HEK293T (cell line): ENCODE measurements around the gene HOOK1.

Experiments
- CTCF ChIA-PET: fragments of 350-600 bp; formaldehyde crosslinking; extraction: SDS; loops from one replicate; lab custom pipeline; 2021; ENCODE audit warnings: antibody characterized with exemption, inconsistent platforms; lab: Yijun Ruan, JAX
- POLR2A ChIA-PET: fragments of 350-600 bp; formaldehyde crosslinking; extraction: SDS; loops from one replicate; lab custom pipeline; 2020; ENCODE audit warnings: antibody characterized with exemption, inconsistent platforms; lab: Yijun Ruan, JAX
- DNase-seq: peaks from one replicate; pipeline ENCODE4 v3.0.0; 2012; ENCODE audit warnings: mixed read lengths; ENCODE audit errors: extremely low spot score
- ARNT ChIP-seq: fragments of 450-650 bp; IDR thresholded peaks from 2 replicates; pipeline ENCODE4 v1.6.1; 2017; ENCODE audit warnings: mild to moderate bottlenecking
- BHLHE40 ChIP-seq: fragments of 450-650 bp; IDR thresholded peaks from 2 replicates; pipeline ENCODE4 v1.6.1; 2016; ENCODE audit warnings: mild to moderate bottlenecking, moderate library complexity, borderline replicate concordance
- CTBP1 ChIP-seq: fragments of 450-650 bp; IDR thresholded peaks from 2 replicates; pipeline ENCODE4 v1.6.1; 2016; ENCODE audit warnings: borderline replicate concordance
- ELF4 ChIP-seq: fragments of 450-650 bp; IDR thresholded peaks from 2 replicates; pipeline ENCODE4 v1.6.1; 2017; ENCODE audit warnings: antibody characterized with exemption
- FOXA1 ChIP-seq: fragments of 450-650 bp; IDR thresholded peaks from 2 replicates; pipeline ENCODE4 v1.6.1; 2016; ENCODE audit warnings: mild to moderate bottlenecking
- FOXK2 ChIP-seq: fragments of 450-650 bp; IDR thresholded peaks from 2 replicates; pipeline ENCODE4 v1.6.1; 2016; ENCODE audit warnings: mild to moderate bottlenecking
- FOXM1 ChIP-seq: fragments of 450-650 bp; IDR thresholded peaks from 2 replicates; pipeline ENCODE4 v1.6.1; 2017; ENCODE audit warnings: mild to moderate bottlenecking, borderline replicate concordance
- HDGF ChIP-seq: fragments of 450-650 bp; IDR thresholded peaks from 2 replicates; pipeline ENCODE4 v1.6.1; 2017; ENCODE audit warnings: antibody characterized with exemption, borderline replicate concordance
- L3MBTL2 ChIP-seq: fragments of 450-650 bp; conservative IDR thresholded peaks from 2 replicates; pipeline ENCODE4 v1.6.1; 2016; ENCODE audit warnings: mild to moderate bottlenecking
- LEF1 ChIP-seq: fragments of 450-650 bp; IDR thresholded peaks from 2 replicates; pipeline ENCODE4 v1.6.1; 2017; ENCODE audit warnings: mild to moderate bottlenecking, borderline replicate concordance
- NFRKB ChIP-seq: fragments of 450-650 bp; IDR thresholded peaks from 2 replicates; pipeline ENCODE4 v1.6.1; 2016; ENCODE audit warnings: mild to moderate bottlenecking, moderate library complexity
- SP1 ChIP-seq: fragments of 450-650 bp; IDR thresholded peaks from 2 replicates; pipeline ENCODE4 v1.6.1; 2017
- SUZ12 ChIP-seq: fragments of 450-650 bp; IDR thresholded peaks from 2 replicates; pipeline ENCODE4 v1.6.1; 2016; ENCODE audit warnings: mild to moderate bottlenecking
- TARDBP ChIP-seq: fragments of 450-650 bp; IDR thresholded peaks from 2 replicates; pipeline ENCODE4 v1.6.1; 2016
- ZNF384 ChIP-seq: fragments of 450-650 bp; IDR thresholded peaks from 2 replicates; pipeline ENCODE4 v1.6.1; 2016
- TF ChIP-seq, protein P1 (sequence below): fragments of 450-650 bp; IDR thresholded peaks from 2 replicates; pipeline ENCODE4 v1.6.1; 2016

Gene HOOK1

DNA sequence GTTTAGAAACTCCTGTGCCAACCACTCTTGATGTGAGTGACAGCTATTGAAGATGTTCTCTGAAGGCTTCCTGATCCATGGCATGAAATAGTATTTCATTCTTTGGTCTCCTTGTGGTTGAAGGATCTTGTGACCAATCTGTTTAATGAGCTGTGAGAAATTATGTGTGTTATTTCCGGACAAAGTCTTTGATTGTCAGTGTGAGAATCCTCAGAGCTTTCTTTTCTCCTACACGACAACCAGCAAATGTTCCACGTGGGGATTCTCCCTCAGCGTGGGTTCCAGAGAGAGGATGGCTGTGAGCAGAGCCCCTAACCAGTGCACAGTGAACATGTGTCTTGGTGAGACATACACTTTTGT, 45.0 kb upstream of the HOOK1 start:
- TF ChIP-seq LEF1, result no peak
- DNase-seq, result no peak
- ChIA-PET POLR2A (no interaction called here), CTCF (interaction anchor here (0.7 kb wide), 1 partner anchor 11 kb away, joined by 4 read pairs; no protein-coding TSS in a partner anchor)

DNA sequence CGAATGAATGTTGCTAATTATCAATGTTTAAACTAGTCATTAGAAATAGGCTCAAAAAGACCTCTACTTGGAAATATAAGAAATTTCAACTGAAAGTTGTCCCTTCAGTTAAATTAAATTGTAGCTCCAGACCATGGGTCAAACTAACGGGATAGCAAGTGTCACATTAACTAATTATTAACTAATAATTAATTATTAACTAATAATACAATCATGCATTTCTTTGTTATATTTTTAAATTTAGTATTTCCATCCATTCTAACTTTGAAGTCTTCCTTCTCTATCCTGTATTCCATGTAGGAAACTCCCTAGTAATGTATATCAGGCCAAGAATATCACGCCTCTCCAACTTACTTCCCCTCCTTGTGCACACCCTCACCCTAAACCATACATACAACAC, 43.4 kb upstream of the HOOK1 start:
- TF ChIP-seq SP1 (no peak), ARNT (no peak), HDGF (no peak), SUZ12 (no peak), LEF1 (no peak), FOXM1 (no peak), ELF4 (no peak)
- no peak for DNase-seq
- ChIA-PET CTCF (no interaction called here), POLR2A (no interaction called here)

DNA sequence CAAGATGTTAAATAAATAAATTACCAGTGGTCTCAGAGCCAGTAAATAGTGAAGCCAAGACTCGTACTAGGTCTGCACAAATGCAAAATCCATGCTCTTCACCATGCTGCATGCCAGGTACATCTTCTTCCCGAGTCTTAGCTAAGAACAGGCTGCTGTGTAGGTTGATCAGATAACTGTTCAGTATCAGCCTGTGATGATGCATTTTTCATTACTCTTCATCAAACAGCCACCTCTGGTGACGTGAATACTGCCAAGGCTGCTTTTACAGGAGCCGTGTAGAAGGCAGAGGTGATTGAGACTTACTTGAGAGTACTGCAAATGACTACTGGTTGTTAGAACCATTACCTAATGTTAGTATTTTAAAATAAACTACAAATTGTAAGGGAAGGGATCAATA, 39.3 kb upstream of the HOOK1 start:
- CTCF ChIA-PET, result interaction anchor here (0.6 kb wide), 1 partner anchor 25 kb away, joined by 4 read pairs; no protein-coding TSS in a partner anchor
- no peak for DNase-seq
- TF ChIP-seq ELF4, result no peak
- no peak for TF ChIP-seq LEF1
- TF ChIP-seq CTBP1, result no peak
- no peak for TF ChIP-seq HDGF
- no peak for TF ChIP-seq ZNF384
- no peak for TF ChIP-seq FOXK2
- TF ChIP-seq SUZ12, result no peak
- no peak for TF ChIP-seq NFRKB
- TF ChIP-seq FOXM1, result no peak
- no peak for TF ChIP-seq FOXA1
- no peak for TF ChIP-seq BHLHE40
- TF ChIP-seq TARDBP, result no peak
- TF ChIP-seq, protein P1, sequence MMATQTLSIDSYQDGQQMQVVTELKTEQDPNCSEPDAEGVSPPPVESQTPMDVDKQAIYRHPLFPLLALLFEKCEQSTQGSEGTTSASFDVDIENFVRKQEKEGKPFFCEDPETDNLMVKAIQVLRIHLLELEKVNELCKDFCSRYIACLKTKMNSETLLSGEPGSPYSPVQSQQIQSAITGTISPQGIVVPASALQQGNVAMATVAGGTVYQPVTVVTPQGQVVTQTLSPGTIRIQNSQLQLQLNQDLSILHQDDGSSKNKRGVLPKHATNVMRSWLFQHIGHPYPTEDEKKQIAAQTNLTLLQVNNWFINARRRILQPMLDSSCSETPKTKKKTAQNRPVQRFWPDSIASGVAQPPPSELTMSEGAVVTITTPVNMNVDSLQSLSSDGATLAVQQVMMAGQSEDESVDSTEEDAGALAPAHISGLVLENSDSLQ, result no peak
- no peak for TF ChIP-seq L3MBTL2
- no peak for TF ChIP-seq ARNT
- no peak for TF ChIP-seq SP1
- POLR2A ChIA-PET, result no interaction called here

- CTCF ChIA-PET, result interaction anchor here (1.3 kb wide), 1 partner anchor 18 kb away, joined by 4 read pairs; no protein-coding TSS in a partner anchor
- TF ChIP-seq CTBP1, result no peak
- TF ChIP-seq L3MBTL2, result no peak
- TF ChIP-seq TARDBP, result no peak
- TF ChIP-seq LEF1, result no peak
- TF ChIP-seq NFRKB, result no peak
- TF ChIP-seq ELF4, result no peak
- TF ChIP-seq, protein P1, result no peak
- TF ChIP-seq FOXM1, result no peak
- no peak for TF ChIP-seq ARNT
- no peak for TF ChIP-seq BHLHE40
- TF ChIP-seq SP1, result no peak
- no peak for TF ChIP-seq ZNF384
- TF ChIP-seq SUZ12, result no peak
- no peak for TF ChIP-seq FOXA1
- TF ChIP-seq HDGF, result no peak
- no peak for TF ChIP-seq FOXK2
- POLR2A ChIA-PET, result no interaction called here
- no peak for DNase-seq
Measured at GRCh38 chr1:59776960-59777852, 37.5 kb upstream of the HOOK1 start.

DNA sequence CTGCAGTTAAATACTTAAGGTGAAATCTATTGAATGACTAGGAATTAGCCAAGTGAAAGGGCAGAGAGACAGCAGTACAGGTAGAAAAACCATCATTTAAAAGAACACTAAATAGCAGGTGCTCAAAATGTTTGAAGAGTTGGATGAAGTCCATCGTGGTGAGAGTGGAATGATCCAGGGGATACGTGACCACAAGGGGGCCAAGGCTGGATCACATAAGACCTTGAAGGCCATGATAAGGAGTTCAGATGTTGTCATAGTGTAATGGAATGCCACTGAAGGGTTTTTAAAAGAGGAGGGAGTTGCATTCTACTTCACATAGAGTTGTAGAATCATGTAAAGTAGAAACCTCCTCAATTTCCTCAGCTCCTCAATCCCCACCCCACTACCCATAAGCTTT, 34.8 kb upstream of the HOOK1 start:
- POLR2A ChIA-PET, result no interaction called here
- peak; percentile 48 for DNase-seq
- no peak for TF ChIP-seq ELF4
- TF ChIP-seq NFRKB, result no peak
- no peak for TF ChIP-seq ARNT
- no peak for TF ChIP-seq CTBP1
- no peak for TF ChIP-seq L3MBTL2
- no peak for TF ChIP-seq HDGF
- TF ChIP-seq FOXM1, result no peak
- no peak for TF ChIP-seq ZNF384
- TF ChIP-seq LEF1, result no peak
- no peak for TF ChIP-seq FOXK2
- CTCF ChIA-PET, result interaction anchor here (0.6 to 1.0 kb wide), 2 partner anchors 11 to 1860 kb away, joined by 3 to 4 read pairs; no protein-coding TSS in a partner anchor

DNA sequence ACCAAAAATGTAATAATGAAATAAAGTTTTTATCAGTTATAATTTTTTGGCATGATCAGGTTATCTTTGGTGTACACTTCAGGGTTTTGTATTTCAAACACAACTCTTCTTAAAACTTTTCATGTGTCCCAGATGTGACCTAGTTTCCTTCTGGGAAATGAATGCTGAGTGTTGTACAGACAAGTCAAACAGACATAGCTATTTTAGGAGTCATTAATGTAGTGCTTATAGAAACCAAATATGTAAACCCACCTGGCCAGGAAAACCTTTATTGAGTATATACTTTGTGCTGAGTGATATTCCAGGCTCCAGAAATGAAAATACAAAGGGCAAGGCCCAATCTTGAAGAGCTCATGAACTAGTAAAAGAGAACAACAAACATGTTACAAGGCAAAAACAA, 25.9 kb upstream of the HOOK1 start:
- CTCF ChIA-PET, result no interaction called here
- no peak for DNase-seq
- POLR2A ChIA-PET, result no interaction called here
- TF ChIP-seq CTBP1, result no peak
- no peak for TF ChIP-seq TARDBP
- no peak for TF ChIP-seq BHLHE40
- TF ChIP-seq ZNF384, result no peak
- TF ChIP-seq HDGF, result no peak
- TF ChIP-seq NFRKB, result no peak
- TF ChIP-seq, protein P1, result no peak
- TF ChIP-seq ARNT, result no peak
- no peak for TF ChIP-seq SUZ12
- no peak for TF ChIP-seq SP1
- no peak for TF ChIP-seq L3MBTL2
- TF ChIP-seq FOXK2, result no peak
- no peak for TF ChIP-seq LEF1
- TF ChIP-seq FOXM1, result no peak
- no peak for TF ChIP-seq FOXA1
- TF ChIP-seq ELF4, result no peak
